Measurements from ENCODE around the gene ZNF175. TPM values are rescaled to one million over a fixed set of nuclear protein-coding genes. Genes with fewer than 3 reads are reported as not detected.

ZNF175 gene
- total and polyA plus RNA-seq, 10 of the 15 experiments (the other 5 are each of a cell fraction or from before 2014, with no cell fraction given), result 1.5 to 12.0 (median 4.1) TPM

DNA sequence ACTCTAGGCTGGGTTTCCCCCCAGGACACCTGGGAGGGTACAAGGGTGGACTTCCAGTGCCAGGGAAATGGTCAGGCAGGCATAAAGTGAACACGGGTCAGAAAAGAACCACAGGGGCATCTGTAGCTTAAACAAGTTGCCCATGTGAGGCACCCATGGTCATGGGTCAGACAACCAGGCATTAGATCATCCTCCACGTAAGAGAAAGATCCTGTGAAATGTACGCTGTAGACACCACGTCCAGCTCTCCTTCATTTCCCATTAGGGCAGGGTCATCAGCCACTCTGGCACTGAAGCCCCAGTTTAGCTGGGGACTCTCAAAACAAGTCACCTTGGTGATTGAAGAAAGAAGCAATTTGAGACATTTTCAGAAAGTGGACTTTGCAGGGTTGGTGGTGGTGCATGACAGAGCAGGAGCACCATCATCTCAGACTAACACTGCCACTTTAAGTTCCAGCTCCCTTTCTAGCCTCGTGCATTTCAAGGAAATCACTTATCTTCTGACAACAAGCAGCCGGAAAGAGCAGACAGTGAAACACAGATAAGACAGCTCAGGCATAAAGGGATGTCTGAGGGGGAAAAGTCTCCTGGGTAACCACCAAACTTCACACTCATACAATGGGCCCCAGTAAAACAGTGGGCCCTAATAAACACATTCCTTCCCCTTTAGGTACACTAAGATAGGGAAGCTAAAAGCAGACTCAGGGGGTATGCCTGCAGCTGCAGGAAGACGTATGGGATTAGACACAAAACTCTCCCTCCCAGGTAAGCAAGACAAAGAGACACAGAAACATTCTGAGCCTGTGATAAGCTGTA lies 23.5 kb upstream of the ZNF175 start:
- ATAC-seq (no peak), FAIRE-seq (no peak), DNase-seq (ENCODE audit: low read depth, low spot score) (no peak)
- CTCF ChIA-PET, result interaction anchor here (0.9 to 1.1 kb wide), 2 partner anchors 32 kb away, joined by 3 to 5 read pairs; no protein-coding TSS in a partner anchor
- no peak overlapping the region for H2AFZ ChIP-seq (ENCODE audit: control insufficient read depth, low read depth, low read length)
- no peak overlapping the region for H3K27ac ChIP-seq (ENCODE audit: control insufficient read depth, insufficient read depth)
- H3K9me3 ChIP-seq (replicated peaks; ENCODE audit: control insufficient read depth, insufficient read depth, low read length), result no peaks in the 10 kb centered on the region
- no TSS peak for BruUV-seq (replicated peaks)
- H3K27me3 ChIP-seq (replicated peaks in 1 of 2; ENCODE audit: control insufficient read depth in 2 of 2, insufficient read depth in 2 of 2, low read length in 1 of 2), result no peaks in the 10 kb centered on the region
- no peaks in the 10 kb centered on the region for H3K36me3 ChIP-seq (ENCODE audit: control insufficient read depth in 2 of 2, insufficient read depth in 2 of 2, low read length in 1 of 2)
- H3K4me2 ChIP-seq (ENCODE audit: control insufficient read depth, insufficient read depth), result no peak overlapping the region
- POLR2A ChIA-PET, result interaction anchor here (0.7 kb wide), 1 partner anchor 59 kb away, joined by 5 read pairs; no protein-coding TSS in a partner anchor
- 20% methylated on average over 7 of the region's 7 CpGs for WGBS (ENCODE audit: insufficient coverage, insufficient replicate concordance, low lambda C conversion rate, missing lambda C conversion rate)
- no peaks in the 10 kb centered on the region for H3K79me2 ChIP-seq (ENCODE audit: control insufficient read depth, insufficient read depth, low read length)
- SMC1A ChIA-PET (ENCODE audit: uncharacterized antibody, unreplicated experiment), result interaction anchor here (1.1 to 1.3 kb wide), 2 partner anchors 11 to 32 kb away, joined by 3 to 4 read pairs; no protein-coding TSS in a partner anchor
- RAD21 ChIA-PET (ENCODE audit: unreplicated experiment), result no interaction called here
- no peak overlapping the region for H3K9ac ChIP-seq (ENCODE audit: control insufficient read depth, insufficient read depth, low read length)
- intact Hi-C loops (cut with micrococcal nuclease; ENCODE audit: unreplicated experiment), result no loop called here
- no peaks in the 10 kb centered on the region for H4K20me1 ChIP-seq (ENCODE audit: control insufficient read depth, insufficient read depth)
- no peak overlapping the region for H3K4me3 ChIP-seq
- H3K4me1 ChIP-seq (ENCODE audit: control insufficient read depth, insufficient read depth, low read length), result peaks cover 45% of the 10 kb centered on the region
- in situ Hi-C loops (cut with MboI), result no loop called here
- no peak for TF ChIP-seq SIN3A (IDR thresholded peaks at IDR 0.05; ENCODE audit: low read depth, low read length)
- TF ChIP-seq, protein P1, sequence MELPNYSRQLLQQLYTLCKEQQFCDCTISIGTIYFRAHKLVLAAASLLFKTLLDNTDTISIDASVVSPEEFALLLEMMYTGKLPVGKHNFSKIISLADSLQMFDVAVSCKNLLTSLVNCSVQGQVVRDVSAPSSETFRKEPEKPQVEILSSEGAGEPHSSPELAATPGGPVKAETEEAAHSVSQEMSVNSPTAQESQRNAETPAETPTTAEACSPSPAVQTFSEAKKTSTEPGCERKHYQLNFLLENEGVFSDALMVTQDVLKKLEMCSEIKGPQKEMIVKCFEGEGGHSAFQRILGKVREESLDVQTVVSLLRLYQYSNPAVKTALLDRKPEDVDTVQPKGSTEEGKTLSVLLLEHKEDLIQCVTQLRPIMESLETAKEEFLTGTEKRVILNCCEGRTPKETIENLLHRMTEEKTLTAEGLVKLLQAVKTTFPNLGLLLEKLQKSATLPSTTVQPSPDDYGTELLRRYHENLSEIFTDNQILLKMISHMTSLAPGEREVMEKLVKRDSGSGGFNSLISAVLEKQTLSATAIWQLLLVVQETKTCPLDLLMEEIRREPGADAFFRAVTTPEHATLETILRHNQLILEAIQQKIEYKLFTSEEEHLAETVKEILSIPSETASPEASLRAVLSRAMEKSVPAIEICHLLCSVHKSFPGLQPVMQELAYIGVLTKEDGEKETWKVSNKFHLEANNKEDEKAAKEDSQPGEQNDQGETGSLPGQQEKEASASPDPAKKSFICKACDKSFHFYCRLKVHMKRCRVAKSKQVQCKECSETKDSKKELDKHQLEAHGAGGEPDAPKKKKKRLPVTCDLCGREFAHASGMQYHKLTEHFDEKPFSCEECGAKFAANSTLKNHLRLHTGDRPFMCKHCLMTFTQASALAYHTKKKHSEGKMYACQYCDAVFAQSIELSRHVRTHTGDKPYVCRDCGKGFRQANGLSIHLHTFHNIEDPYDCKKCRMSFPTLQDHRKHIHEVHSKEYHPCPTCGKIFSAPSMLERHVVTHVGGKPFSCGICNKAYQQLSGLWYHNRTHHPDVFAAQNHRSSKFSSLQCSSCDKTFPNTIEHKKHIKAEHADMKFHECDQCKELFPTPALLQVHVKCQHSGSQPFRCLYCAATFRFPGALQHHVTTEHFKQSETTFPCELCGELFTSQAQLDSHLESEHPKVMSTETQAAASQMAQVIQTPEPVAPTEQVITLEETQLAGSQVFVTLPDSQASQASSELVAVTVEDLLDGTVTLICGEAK (IDR thresholded peaks at IDR 0.05; ENCODE audit: borderline replicate concordance), result no peak
- TF ChIP-seq SPI1 (IDR thresholded peaks at IDR 0.05; ENCODE audit: borderline replicate concordance, insufficient read depth, low read depth, low read length), result no peak
- no peak for TF ChIP-seq NBN (IDR thresholded peaks at IDR 0.05)
- no peak for TF ChIP-seq IKZF2 (IDR thresholded peaks at IDR 0.05)
- no peak for TF ChIP-seq HDGF (IDR thresholded peaks at IDR 0.05)
- TF ChIP-seq ETV6 (conservative IDR thresholded peaks at IDR 0.05 in 1 of 2, IDR thresholded peaks at IDR 0.05 in 1 of 2; ENCODE audit: borderline replicate concordance in 1 of 2, low read depth in 1 of 2), result no peak
- TF ChIP-seq SP1 (IDR thresholded peaks at IDR 0.05; ENCODE audit: low read depth, low read length), result no peak
- no peak for TF ChIP-seq ZZZ3 (IDR thresholded peaks at IDR 0.05; ENCODE audit: control insufficient read depth, insufficient read length, low read depth)
- TF ChIP-seq JUNB (IDR thresholded peaks at IDR 0.05), result no peak
- TF ChIP-seq RAD51 (IDR thresholded peaks at IDR 0.05), result no peak
- TF ChIP-seq, protein P2, sequence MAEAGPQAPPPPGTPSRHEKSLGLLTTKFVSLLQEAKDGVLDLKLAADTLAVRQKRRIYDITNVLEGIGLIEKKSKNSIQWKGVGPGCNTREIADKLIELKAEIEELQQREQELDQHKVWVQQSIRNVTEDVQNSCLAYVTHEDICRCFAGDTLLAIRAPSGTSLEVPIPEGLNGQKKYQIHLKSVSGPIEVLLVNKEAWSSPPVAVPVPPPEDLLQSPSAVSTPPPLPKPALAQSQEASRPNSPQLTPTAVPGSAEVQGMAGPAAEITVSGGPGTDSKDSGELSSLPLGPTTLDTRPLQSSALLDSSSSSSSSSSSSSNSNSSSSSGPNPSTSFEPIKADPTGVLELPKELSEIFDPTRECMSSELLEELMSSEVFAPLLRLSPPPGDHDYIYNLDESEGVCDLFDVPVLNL (IDR thresholded peaks at IDR 0.05; ENCODE audit: low read depth, low read length), result no peak
- TF ChIP-seq, protein P3, sequence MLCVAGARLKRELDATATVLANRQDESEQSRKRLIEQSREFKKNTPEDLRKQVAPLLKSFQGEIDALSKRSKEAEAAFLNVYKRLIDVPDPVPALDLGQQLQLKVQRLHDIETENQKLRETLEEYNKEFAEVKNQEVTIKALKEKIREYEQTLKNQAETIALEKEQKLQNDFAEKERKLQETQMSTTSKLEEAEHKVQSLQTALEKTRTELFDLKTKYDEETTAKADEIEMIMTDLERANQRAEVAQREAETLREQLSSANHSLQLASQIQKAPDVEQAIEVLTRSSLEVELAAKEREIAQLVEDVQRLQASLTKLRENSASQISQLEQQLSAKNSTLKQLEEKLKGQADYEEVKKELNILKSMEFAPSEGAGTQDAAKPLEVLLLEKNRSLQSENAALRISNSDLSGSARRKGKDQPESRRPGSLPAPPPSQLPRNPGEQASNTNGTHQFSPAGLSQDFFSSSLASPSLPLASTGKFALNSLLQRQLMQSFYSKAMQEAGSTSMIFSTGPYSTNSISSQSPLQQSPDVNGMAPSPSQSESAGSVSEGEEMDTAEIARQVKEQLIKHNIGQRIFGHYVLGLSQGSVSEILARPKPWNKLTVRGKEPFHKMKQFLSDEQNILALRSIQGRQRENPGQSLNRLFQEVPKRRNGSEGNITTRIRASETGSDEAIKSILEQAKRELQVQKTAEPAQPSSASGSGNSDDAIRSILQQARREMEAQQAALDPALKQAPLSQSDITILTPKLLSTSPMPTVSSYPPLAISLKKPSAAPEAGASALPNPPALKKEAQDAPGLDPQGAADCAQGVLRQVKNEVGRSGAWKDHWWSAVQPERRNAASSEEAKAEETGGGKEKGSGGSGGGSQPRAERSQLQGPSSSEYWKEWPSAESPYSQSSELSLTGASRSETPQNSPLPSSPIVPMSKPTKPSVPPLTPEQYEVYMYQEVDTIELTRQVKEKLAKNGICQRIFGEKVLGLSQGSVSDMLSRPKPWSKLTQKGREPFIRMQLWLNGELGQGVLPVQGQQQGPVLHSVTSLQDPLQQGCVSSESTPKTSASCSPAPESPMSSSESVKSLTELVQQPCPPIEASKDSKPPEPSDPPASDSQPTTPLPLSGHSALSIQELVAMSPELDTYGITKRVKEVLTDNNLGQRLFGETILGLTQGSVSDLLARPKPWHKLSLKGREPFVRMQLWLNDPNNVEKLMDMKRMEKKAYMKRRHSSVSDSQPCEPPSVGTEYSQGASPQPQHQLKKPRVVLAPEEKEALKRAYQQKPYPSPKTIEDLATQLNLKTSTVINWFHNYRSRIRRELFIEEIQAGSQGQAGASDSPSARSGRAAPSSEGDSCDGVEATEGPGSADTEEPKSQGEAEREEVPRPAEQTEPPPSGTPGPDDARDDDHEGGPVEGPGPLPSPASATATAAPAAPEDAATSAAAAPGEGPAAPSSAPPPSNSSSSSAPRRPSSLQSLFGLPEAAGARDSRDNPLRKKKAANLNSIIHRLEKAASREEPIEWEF (IDR thresholded peaks at IDR 0.05; ENCODE audit: insufficient replicate concordance, low read depth, low read length), result no peak
